ENCODE data around the gene FAM163A. TPM values are rescaled to one million over a fixed set of nuclear protein-coding genes. Genes with fewer than 3 reads are reported as not detected.

FAM163A gene
- total RNA-seq, 1 experiment from 2014 or later: 0.46 TPM

GRCh38 chr1:179750630-179751029, 7.5 kb downstream of the FAM163A start:
- Histone ChIP-seq H3K27ac (ENCODE audit: insufficient read length, low read depth, low read length) (no peak overlapping the region), H2BK15ac (ENCODE audit: low read depth, low read length) (no peak overlapping the region), H3K56ac (ENCODE audit: insufficient read length, low read depth, low read length) (no peak overlapping the region), H2BK12ac (ENCODE audit: insufficient read length, low read depth, low read length) (no peak overlapping the region), H3K9me3 (ENCODE audit: control insufficient read depth, low read depth, low read length) (no peaks in the 10 kb centered on the region), H2AK5ac (ENCODE audit: insufficient read length, low read length) (no peak overlapping the region), H2BK120ac (ENCODE audit: low read depth, low read length, poor library complexity, severe bottlenecking) (no peak overlapping the region), H3K4me2 (ENCODE audit: insufficient read depth, insufficient read length, low read length) (no peak overlapping the region), H3K23me2 (ENCODE audit: insufficient read length, low read depth, low read length, poor library complexity, severe bottlenecking) (no peaks in the 10 kb centered on the region), H2BK5ac (ENCODE audit: insufficient read length, low read length) (no peak overlapping the region), H4K8ac (replicated peaks; ENCODE audit: insufficient read length, low read depth, low read length) (no peak overlapping the region), H4K91ac (ENCODE audit: insufficient read length, low read depth, low read length) (no peak overlapping the region), H3K14ac (ENCODE audit: insufficient read depth, low read length) (no peak overlapping the region), H3K79me1 (ENCODE audit: insufficient read depth, low read depth, low read length, poor library complexity, severe bottlenecking) (no peaks in the 10 kb centered on the region), H3K9ac (ENCODE audit: extremely low read depth, insufficient read length, low read length) (no peak overlapping the region), H3K4ac (ENCODE audit: low read depth, low read length) (no peak overlapping the region), H2AFZ (ENCODE audit: low read length) (no peak overlapping the region), H4K20me1 (ENCODE audit: control insufficient read depth, insufficient read depth, insufficient read length) (no peaks in the 10 kb centered on the region), H3K18ac (ENCODE audit: insufficient read length, low read depth, low read length) (no peak overlapping the region), H3K23ac (ENCODE audit: insufficient read length, low read depth, low read length) (no peak overlapping the region), H3T11ph (ENCODE audit: low read length) (no peak overlapping the region), H3K4me1 (ENCODE audit: insufficient read depth, low read length) (no peaks in the 10 kb centered on the region), H2BK20ac (ENCODE audit: low read depth, low read length, poor library complexity, severe bottlenecking) (no peak overlapping the region), H3K27me3 (ENCODE audit: insufficient read depth, low read length) (peaks cover 7% of the 10 kb centered on the region; the same call in 1 of the 2 replicates), H4K5ac (ENCODE audit: insufficient read length, low read depth, low read length) (no peak overlapping the region), H3K79me2 (ENCODE audit: insufficient read depth, low read length) (no peaks in the 10 kb centered on the region)
- Mint-ChIP-seq H3K4me3 (no peak overlapping the region), H3K4me1 (no peaks in the 10 kb centered on the region), H3K36me3 (ENCODE audit: insufficient read depth in 1 of 3, low read depth in 3 of 3) (no peaks in the 10 kb centered on the region), H3K9me3 (peaks cover 4 to 6% of the 10 kb centered on the region in 2 experiments; a peak in 3 of 5 replicates), H3K27ac (no peak overlapping the region), H3K27me3 (ENCODE audit: low read depth) (peaks cover 55% of the 10 kb centered on the region)
- 100% methylated on average over 1 of the region's 1 CpG for WGBS (ENCODE audit: extremely low coverage, insufficient read length, low lambda C conversion rate)
- DNase-seq: no peak
- TF ChIP-seq, protein P1, sequence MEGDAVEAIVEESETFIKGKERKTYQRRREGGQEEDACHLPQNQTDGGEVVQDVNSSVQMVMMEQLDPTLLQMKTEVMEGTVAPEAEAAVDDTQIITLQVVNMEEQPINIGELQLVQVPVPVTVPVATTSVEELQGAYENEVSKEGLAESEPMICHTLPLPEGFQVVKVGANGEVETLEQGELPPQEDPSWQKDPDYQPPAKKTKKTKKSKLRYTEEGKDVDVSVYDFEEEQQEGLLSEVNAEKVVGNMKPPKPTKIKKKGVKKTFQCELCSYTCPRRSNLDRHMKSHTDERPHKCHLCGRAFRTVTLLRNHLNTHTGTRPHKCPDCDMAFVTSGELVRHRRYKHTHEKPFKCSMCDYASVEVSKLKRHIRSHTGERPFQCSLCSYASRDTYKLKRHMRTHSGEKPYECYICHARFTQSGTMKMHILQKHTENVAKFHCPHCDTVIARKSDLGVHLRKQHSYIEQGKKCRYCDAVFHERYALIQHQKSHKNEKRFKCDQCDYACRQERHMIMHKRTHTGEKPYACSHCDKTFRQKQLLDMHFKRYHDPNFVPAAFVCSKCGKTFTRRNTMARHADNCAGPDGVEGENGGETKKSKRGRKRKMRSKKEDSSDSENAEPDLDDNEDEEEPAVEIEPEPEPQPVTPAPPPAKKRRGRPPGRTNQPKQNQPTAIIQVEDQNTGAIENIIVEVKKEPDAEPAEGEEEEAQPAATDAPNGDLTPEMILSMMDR (conservative IDR thresholded peaks at IDR 0.05): no peak

Measured in H9 (cell line).